Stimulated activated naive CD8-positive, alpha-beta T cell treated with anti-CD3 and anti-CD28 coated beads, Interleukin-15, Interleukin-2, amounts not matched to agents 100 U/mL and 50 U/mL, for 24 hours (primary cell): Measurements from ENCODE around the gene CDC42EP3.

Source experiments
- ATAC-seq: fragments of 150-1000 bp; cut with Tn5 transposase; one replicate; pipeline ENCODE4 v1.10.0; 2021
- DNase-seq: peaks from one replicate; pipeline ENCODE4 v3.0.0; 2021

The CDC42EP3 gene, protein sequence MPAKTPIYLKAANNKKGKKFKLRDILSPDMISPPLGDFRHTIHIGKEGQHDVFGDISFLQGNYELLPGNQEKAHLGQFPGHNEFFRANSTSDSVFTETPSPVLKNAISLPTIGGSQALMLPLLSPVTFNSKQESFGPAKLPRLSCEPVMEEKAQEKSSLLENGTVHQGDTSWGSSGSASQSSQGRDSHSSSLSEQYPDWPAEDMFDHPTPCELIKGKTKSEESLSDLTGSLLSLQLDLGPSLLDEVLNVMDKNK

DNA sequence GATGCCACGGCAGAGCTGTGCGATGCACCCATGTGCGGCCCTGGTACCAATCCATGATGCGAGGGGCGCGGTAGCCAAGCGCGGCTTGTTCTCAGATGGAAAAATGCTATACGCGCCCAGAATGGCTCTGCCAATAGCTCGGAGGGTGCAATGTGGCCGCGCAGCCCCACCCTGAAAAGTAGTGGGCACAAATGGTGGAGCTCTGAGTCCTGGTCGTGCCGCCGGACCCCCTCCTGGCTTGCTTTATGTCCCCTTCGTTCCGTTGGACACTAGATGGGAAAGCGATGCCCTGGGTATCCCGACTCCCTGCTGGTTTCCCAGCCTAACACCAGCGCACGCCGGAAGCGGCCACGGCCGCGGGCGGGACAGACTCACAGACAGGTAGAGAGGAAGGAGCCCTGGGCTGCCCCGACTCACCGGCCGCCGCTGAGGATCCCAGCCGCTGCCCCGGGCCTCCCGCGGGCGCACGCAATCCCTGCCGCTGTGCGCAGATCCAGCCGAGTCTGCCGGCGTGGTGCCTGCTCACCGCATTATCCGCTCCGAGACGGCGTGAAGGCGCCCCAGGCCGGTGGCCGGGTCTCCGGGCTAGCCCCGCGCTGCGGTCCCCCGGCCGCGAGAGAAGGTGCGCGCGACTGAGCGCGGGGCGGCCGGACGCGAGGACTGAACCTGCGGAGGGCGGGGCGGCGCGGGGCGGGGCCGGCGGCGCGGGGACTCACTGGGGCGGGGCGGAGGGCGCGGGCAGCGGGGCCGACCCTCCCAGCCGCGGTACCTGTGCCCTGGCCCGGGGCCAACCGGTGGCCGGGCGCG lies at the start of gene CDC42EP3:
Gene CDC42EP3 (minus strand): TSS at position 634 of the 807 bp plus-strand sequence. CDS start 25,055 bp downstream, outside the sequence.
- ATAC-seq: peak; percentile 73
- DNase-seq: peak; percentile 79

DNA sequence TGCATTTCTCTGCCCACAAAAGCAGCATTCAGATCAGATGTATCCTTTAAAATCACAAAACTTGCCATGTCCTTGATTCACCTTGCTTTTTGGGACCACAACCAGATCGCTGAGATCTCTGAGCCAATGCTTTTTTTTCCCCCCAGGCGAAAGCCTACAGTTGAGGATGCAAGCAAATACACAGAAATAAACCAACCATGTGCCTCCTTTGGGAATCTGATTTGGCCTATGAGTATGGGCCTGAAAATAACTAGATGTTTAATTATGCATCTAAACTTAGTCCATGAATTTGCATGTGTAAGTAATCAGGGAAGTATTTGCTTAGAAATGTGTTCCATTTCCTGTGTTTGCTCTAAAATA lies 49.7 kb upstream of the CDC42EP3 start:
- no peak for ATAC-seq

DNA sequence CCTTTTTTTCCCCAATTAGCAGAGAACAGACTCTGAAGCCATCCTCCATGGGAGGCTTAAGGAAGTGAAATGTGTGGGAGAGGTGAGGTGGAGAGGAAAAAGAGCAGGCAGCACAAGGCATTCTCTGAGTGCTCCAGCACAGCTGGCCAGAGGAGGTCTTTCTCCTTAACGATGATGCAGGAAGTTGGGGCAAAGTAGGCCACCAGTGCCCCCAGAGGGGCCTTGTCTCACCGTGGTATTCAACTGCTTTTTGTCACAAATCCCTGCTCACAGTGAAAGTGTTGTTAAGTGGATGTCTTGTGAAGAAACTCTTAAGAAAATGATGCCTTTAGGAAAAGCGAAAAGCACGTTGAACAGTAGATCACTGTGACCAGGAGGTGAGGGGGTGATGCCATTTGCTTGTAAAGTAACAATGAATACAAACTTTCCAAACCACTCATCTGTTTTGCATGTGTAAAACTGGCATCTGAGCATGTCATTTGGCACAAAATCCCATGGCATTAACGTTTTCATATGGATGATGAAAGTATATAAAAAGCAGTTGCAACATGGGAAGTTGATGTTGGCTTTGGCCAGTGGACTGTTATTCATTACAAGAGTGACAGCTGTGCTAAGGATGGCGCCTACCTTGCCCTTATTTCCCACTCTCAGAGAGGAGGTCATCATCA lies 49.2 kb upstream of the CDC42EP3 start:
- DNase-seq (no peak), ATAC-seq (no peak)

More for the DNA sequence above, 49.7 kb upstream of the CDC42EP3 start:
- no peak for DNase-seq

GRCh38 chr2:37718515-37719161 lies 47.2 kb upstream of the CDC42EP3 start:
- no peak for ATAC-seq
- no peak for DNase-seq

DNA sequence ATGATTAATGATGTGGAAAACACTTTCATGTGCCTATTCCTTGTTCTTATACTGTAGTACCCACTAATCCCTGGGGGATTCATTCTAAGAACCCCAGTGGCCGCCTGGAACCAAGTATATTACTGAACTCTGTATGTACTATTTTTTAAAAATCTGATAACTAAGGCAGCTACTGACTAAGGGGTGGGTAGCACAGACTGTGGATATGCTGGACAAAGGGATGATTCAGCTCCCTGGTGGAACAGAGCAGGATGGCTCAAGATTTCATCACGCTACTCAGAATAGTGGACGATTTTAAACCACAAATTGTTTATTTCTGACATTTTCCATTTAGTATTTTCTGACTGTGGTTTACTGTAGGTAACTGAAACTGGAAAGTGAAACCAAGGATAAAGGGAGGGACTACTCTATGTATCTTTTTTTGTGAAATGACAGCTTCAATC lies 41.8 kb upstream of the CDC42EP3 start:
- peak; percentile 91 for ATAC-seq
- peak; percentile 17 for DNase-seq

GRCh38 chr2:37711831-37712230 lies 40.4 kb upstream of the CDC42EP3 start:
- ATAC-seq: no peak
- DNase-seq: no peak

DNA sequence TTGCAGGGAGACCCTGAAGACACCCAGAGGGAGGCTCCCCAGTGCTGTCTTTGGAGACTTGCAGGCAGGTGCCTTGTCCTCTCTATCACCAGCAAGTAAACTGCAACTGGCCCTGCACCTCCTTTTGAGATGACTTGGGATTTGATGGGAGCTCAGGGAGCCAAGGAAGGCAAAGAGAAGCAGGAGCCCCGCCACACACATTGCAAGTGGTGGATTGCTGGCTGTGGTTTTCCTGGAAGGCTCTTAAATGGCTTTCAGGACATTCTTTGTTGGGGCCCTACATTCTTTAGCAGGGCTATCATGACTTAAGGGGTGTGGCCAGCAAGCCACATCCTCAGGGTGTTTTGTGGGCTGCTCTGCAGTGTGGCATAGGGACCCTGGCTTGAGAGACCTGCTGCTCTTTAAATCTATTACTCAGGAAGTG lies 39.9 kb upstream of the CDC42EP3 start:
- peak; percentile 79 for ATAC-seq
- DNase-seq: peak; percentile 26

DNA sequence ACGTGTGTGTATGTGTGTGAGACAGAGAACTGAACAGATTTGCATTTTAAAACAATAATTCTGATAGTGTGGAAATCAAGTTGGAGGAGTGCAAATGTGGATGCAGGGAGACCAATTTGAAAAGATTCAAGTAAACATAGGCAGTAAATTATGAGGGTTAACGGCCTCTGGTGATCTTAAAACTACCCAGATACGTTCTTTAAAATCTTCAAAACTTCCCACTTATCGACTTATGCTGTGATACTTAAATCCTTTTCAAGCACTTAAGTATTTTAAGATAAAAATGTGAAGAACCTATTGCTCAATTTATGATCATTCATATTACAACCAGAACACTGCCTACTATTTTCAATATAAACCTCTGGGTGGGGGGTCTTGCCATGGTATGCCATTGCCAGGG lies 37.7 kb upstream of the CDC42EP3 start:
- DNase-seq (no peak), ATAC-seq (no peak)

DNA sequence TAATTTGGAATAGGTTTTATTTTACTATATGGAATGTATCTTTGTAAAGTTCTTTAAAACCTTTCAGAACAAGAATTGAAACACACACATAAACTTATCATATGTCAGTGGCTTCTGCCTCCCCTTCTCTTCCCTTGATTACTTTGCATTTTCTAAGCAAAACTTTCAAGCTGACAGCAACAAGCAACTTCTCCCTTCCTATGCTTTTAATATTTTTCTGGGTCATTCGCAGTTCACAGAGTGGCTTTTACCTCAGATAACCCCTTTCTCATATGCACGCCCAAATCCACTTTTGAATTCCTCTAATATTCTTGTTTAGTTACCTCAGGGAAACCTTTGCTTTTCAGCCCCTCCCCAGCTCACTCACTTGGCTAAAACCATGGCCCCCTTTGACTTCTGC lies 36.7 kb upstream of the CDC42EP3 start:
- no peak for DNase-seq
- no peak for ATAC-seq

DNA sequence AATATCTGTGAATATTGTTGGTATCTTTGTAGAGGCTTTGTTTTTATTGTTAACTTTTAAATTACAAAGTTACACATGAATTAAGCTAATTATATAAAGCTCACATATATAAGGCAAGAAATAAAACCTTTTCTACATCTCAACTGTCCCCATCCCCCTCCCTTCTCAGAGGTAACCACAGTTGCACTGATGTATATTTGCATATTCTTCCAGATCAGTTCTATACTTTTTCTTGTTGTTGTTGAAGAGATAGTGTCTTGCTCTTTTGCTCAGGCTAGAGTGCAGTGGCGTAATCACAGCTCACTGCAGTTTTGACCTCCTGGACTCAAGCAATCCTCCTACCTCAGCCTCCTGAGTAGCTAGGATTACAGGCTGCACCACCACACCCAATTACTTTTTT lies 36.0 kb upstream of the CDC42EP3 start:
- DNase-seq: no peak
- no peak for ATAC-seq

DNA sequence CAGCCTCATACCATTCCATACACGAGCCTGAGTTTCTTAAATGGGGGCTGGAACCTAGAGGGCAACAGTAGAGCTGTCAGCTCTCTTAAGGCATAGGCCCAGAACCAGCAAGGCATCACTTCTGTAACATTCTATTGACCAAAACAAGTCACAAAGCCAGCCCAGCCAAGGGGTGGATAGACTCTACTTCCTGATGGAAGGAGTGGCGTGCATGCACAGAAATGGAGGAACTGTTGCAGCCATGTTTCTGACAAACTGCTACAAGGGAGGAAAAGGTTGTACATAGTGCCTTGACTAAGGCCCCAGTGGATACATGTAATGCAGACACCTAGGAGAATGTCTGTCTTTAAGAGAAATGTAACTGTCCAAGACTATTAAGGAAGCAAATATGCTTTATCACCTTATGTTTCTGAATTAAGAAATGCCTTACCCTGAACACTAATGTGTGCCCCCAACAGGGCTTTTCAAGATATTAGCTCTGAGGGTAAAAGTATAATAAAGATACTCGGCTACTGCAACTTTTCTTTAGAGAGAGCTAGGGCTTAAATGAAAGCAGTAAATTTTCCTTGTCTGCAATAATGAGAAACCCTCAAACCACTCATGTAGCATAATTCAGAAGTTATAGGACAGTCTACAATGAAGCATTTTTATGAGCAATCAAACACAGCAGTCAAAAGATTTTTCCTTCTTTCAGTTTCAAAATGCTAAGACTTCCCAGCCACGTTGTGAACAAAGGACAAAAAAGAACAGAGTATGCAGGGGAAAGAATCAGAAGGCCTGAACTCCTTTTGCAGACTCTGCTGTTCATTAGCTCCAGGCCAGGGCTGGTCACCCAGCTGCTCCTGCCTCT lies 35.1 kb upstream of the CDC42EP3 start:
- ATAC-seq (peak; percentile 62), DNase-seq (no peak)

DNA sequence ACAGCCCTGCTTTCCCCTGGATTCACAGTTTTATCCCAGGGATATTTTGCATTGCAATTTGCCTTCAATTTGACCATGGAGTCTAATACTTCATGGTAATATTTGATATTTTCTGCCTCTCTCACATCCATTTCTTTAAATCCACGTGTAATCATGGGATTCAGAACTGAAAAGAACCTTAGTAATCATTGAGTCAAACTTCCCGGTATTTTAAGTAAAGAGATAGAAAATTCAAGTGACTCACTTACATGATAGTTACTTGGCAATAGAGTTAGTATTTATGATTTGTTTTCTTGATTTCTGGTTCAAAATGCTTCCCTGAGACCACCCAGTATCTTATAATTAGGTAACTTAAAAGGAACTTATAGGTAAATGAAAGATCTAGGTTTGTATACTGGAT lies 33.7 kb upstream of the CDC42EP3 start:
- DNase-seq (no peak), ATAC-seq (no peak)

DNA sequence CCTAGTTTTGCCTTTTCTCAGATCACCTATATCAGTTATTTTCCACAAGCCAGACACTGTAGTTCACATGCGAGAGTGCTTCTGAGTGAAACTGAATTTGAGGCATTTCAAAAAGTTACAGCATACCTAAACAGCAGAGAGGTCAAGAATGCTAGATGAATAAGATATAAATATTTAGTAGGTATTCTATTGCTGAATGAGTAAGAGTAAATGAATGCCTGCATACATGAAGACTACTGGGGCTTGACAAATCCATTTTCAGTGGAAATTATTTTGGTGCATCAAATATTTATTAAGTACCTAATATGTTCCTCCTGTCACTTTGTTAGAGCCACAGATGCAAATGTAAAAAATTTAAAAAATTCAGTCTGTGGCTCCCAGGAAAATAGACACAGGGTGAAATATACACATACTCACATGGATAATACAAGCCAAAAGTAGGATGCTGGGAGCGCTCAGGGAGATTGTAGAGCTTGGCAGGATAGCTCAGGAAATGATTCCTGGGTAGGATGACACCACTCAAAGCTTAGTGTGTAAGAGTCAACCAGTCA lies 27.6 kb upstream of the CDC42EP3 start:
- DNase-seq (no peak), ATAC-seq (no peak)

GRCh38 chr2:37695336-37695735 lies 23.9 kb upstream of the CDC42EP3 start:
- DNase-seq: no peak
- ATAC-seq: no peak

DNA sequence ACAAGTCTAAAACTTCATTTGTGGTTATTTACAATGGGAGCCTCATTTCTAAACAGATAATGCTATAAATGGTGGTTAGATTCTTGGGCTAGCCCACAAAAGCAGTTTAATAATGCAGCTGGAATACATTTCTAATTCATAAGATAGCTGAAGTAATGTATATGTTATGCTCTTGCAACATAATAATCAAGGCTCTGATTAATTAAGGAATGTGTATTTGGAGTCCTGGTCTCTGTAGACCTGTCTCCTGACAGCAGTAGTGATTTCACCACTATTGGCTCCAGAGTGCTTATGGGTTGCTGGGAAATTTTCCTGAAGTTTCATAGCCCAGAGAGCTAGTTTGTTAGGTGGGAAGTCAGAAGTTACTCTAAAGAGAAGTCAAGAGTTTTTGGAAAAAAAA lies 21.3 kb upstream of the CDC42EP3 start:
- no peak for ATAC-seq
- DNase-seq: no peak

- ATAC-seq: no peak
- no peak for DNase-seq
These were observed 18.3 kb upstream of the CDC42EP3 start for GRCh38 chr2:37689751-37690150.

GRCh38 chr2:37688771-37689468 lies 17.5 kb upstream of the CDC42EP3 start:
- ATAC-seq: no peak
- no peak for DNase-seq

DNA sequence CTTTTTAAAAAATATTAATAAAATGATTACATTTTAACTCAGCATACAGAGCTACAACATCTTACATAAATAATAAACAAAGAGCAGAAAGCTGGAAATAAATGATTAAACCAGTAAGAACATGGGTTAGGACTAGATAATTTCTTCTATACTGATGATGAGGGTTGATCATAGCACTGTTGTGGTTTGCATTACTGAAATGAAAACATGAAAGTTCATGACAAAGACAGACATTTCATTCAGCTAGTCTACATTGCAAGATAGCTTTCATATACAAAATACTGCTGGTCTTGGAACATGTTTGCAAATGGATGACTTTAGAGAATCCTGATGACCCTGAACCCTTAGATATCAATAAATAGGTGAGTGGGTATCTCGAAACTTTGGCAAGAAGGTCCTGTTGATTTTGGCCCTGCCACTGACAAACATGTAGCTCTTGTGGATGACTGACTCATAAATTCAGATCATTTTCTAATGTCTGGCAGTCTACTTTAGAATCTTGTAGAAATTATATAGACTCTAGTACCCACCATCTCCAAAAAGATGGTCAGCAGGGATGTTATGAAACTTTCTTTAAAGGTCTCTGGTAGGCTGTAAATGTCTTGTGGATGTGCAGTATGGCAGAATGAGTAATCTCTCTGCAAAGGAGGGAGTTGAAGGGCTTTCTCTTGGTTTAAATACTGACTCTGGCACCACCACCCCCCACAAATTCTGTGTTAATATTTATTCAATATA lies 15.5 kb upstream of the CDC42EP3 start:
- peak; percentile 69 for ATAC-seq

DNA sequence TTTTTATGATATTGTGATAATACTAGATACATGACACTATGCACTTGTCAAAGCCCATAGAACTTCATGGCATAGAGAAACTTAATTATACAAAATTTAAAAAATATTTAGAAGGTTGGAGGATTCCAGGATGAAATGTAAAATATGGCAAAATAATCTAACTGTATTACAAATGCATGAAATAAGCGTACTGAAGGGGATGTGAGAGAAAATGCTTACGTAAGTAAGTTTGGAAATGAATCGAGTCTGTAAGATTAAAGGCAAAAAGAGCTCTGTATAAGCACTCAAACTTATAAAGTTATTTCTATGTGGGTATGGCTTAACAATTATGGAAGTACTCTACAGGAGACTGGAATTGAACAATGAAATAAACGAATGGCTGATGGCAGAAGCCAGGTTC lies 13.4 kb upstream of the CDC42EP3 start:
- DNase-seq (no peak), ATAC-seq (no peak)

More for the DNA sequence above, 15.5 kb upstream of the CDC42EP3 start:
- no peak for DNase-seq
